ENCODE data around the gene DIAPH3.

- TF ChIP-seq POLR2A (IDR thresholded peaks at IDR 0.05; ENCODE audit: low read depth, low read length) (no peak), TAF1 (IDR thresholded peaks at IDR 0.05; ENCODE audit: borderline replicate concordance, low read depth, low read length) (no peak)
Observed at GRCh38 chr13:60120617-60121336, 43.0 kb downstream of the DIAPH3 start.

Measured in GM12892 (cell line).